GM23338 (cell line): Measurements from ENCODE around the gene CDCP1. TPM values are rescaled to one million over a fixed set of nuclear protein-coding genes. Genes with fewer than 3 reads are reported as not detected.

ENCODE experiments used
- ATAC-seq: fragments of 200-7000 bp; cut with Tn5 transposase; 3 replicates; pipeline ENCODE4 v1.9.1; 2020
- DNase-seq: peaks from one replicate; pipeline ENCODE4 v3.0.0-alpha.2; 2015; ENCODE audit warnings: low spot score
- H2AFZ ChIP-seq: fragments of 200-600 bp; sonication (generic); 2 replicates; pipeline ENCODE4 v1.8.0; 2016; ENCODE audit warnings: antibody characterized with exemption, mild to moderate bottlenecking, moderate library complexity
- H3F3A ChIP-seq: fragments of 200-600 bp; sonication (generic); replicated peaks from 2 replicates; pipeline ENCODE4 v1.8.0; 2017; ENCODE audit warnings: antibody characterized with exemption, mixed run types, low read depth
- H3K27ac ChIP-seq: fragments of 200-600 bp; sonication (generic); 2 replicates; pipeline ENCODE4 v1.6.1; 2016; ENCODE audit warnings: low read depth
- H3K27me3 ChIP-seq: fragments of 200-600 bp; sonication (generic); 2 replicates; pipeline ENCODE4 v1.8.0; 2016; ENCODE audit warnings: mild to moderate bottlenecking, mixed run types, moderate library complexity; ENCODE audit not compliant: insufficient read depth
- H3K36me3 ChIP-seq: fragments of 200-600 bp; sonication (generic); 2 replicates; pipeline ENCODE4 v1.8.0; 2016; ENCODE audit warnings: mild to moderate bottlenecking; ENCODE audit not compliant: insufficient read depth
- H3K4me1 ChIP-seq: fragments of 200-600 bp; sonication (generic); 2 replicates; pipeline ENCODE4 v1.8.0; 2016; ENCODE audit warnings: mild to moderate bottlenecking, moderate library complexity; ENCODE audit not compliant: insufficient read depth
- H3K4me2 ChIP-seq: fragments of 200-600 bp; sonication (generic); 2 replicates; pipeline ENCODE4 v1.7.1; 2017; ENCODE audit warnings: mixed run types
- H3K4me3 ChIP-seq: fragments of 200-600 bp; sonication (generic); 2 replicates; pipeline ENCODE4 v1.6.1; 2016; ENCODE audit warnings: mixed run types
- H3K79me2 ChIP-seq: fragments of 200-600 bp; sonication (generic); replicated peaks from 2 replicates; pipeline ENCODE4 v1.8.0; 2017; ENCODE audit warnings: mild to moderate bottlenecking; ENCODE audit not compliant: insufficient read depth
- H3K9me2 ChIP-seq: fragments of 200-600 bp; sonication (generic); 2 replicates; pipeline ENCODE4 v1.8.0; 2017; ENCODE audit not compliant: insufficient read depth
- H4K20me1 ChIP-seq: fragments of 200-600 bp; sonication (generic); replicated peaks from 2 replicates; pipeline ENCODE4 v1.8.0; 2017; ENCODE audit warnings: mild to moderate bottlenecking; ENCODE audit not compliant: insufficient read depth
- H3K27ac Mint-ChIP-seq: 2 replicates; pipeline ENCODE4 v1.8.0; 2020; ENCODE audit warnings: inconsistent platforms, mild to moderate bottlenecking, moderate library complexity, mixed read lengths
- H3K27me3 Mint-ChIP-seq: 3 replicates; pipeline ENCODE4 v1.8.0; 2022; ENCODE audit warnings: low read depth, mild to moderate bottlenecking, moderate library complexity, mixed read lengths, inconsistent platforms; ENCODE audit not compliant: insufficient read depth, poor library complexity
- H3K36me3 Mint-ChIP-seq: 3 replicates; pipeline ENCODE4 v1.8.0; 2021; ENCODE audit warnings: low read depth, mild to moderate bottlenecking, inconsistent platforms, moderate library complexity, mixed read lengths
- H3K4me1 Mint-ChIP-seq: 3 replicates; pipeline ENCODE4 v1.8.0; 2020; ENCODE audit warnings: mild to moderate bottlenecking, inconsistent platforms, mixed read lengths
- H3K4me3 Mint-ChIP-seq: 3 replicates; pipeline ENCODE4 v1.8.0; 2021; ENCODE audit warnings: moderate library complexity, mild to moderate bottlenecking, inconsistent platforms, mixed read lengths
- H3K9me3 Mint-ChIP-seq: 3 replicates; pipeline ENCODE4 v1.8.0; 2020; ENCODE audit warnings: moderate library complexity, mild to moderate bottlenecking, inconsistent platforms, mixed read lengths
- CREB1 ChIP-seq: fragments of 250-450 bp; sonication (Bioruptor Pico); IDR thresholded peaks from 2 replicates; pipeline ENCODE4 v1.5.0; 2020; ENCODE audit warnings: low read depth, mild to moderate bottlenecking, moderate library complexity
- CTCF ChIP-seq, 2 experiments: fragments of 200-600 bp in 1 of 2; sonication (generic) in 1 of 2; conservative IDR thresholded peaks; 2 replicates each; pipeline versions ENCODE4 v1.5.1 to v1.6.1; 2016 to 2017; ENCODE audit warnings: antibody characterized with exemption in 2 of 2, low read depth in 2 of 2, mild to moderate bottlenecking in 2 of 2, moderate library complexity in 1 of 2
- ETS1 ChIP-seq: IDR thresholded peaks from 2 replicates; pipeline ENCODE4 v1.6.1; 2016; ENCODE audit warnings: antibody characterized with exemption
- EZH2 ChIP-seq: fragments of 200-600 bp; sonication (generic); IDR thresholded peaks from one replicate; pipeline ENCODE4 v1.8.0; 2017; ENCODE audit warnings: antibody characterized with exemption, mild to moderate bottlenecking, low read depth; ENCODE audit not compliant: unreplicated experiment
- EZH2phosphoT487 ChIP-seq: fragments of 200-600 bp; sonication (generic); IDR thresholded peaks from one replicate; pipeline ENCODE4 v1.8.1; 2018; ENCODE audit warnings: antibody characterized with exemption; ENCODE audit not compliant: unreplicated experiment
- JUNB ChIP-seq: IDR thresholded peaks from one replicate; pipeline ENCODE4 v1.6.1; 2016; ENCODE audit warnings: antibody characterized with exemption; ENCODE audit not compliant: unreplicated experiment
- NANOG ChIP-seq: IDR thresholded peaks from 2 replicates; pipeline ENCODE4 v1.6.1; 2016; ENCODE audit warnings: antibody characterized with exemption, borderline replicate concordance
- POLR2AphosphoS5 ChIP-seq: IDR thresholded peaks from 2 replicates; pipeline ENCODE4 v1.6.1; 2016; ENCODE audit warnings: antibody characterized with exemption, low read depth
- STAT1 ChIP-seq: IDR thresholded peaks from one replicate; pipeline ENCODE4 v1.6.1; 2016; ENCODE audit warnings: antibody characterized with exemption; ENCODE audit not compliant: unreplicated experiment
- ZNF114 ChIP-seq: fragments of 250-450 bp; sonication (Bioruptor Pico); IDR thresholded peaks from 2 replicates; pipeline ENCODE4 v1.5.0; 2020; ENCODE audit warnings: mild to moderate bottlenecking, moderate library complexity
- ZNF331 ChIP-seq: fragments of 250-450 bp; sonication (Bioruptor Pico); IDR thresholded peaks from 2 replicates; pipeline ENCODE4 v1.5.0; 2020; ENCODE audit warnings: low read depth, mild to moderate bottlenecking, moderate library complexity
- ZNF462 ChIP-seq: fragments of 250-450 bp; sonication (Bioruptor Pico); IDR thresholded peaks from 2 replicates; pipeline ENCODE4 v1.5.0; 2020; ENCODE audit warnings: mild to moderate bottlenecking, moderate library complexity
- polyA plus RNA-seq: library from polyadenylated mRNA; unstranded; fragments of >200 nt; fragmentation: Nextera tagmentation; extraction: Ambion mirVana; gene quantifications from 2 replicates; pipeline ENCODE4 v1.2.1, GENCODE V29; 2016
- total RNA-seq: library from RNA; depleted of rRNA; stranded (reverse); fragments of >200 nt; shearing (Covaris generic); gene quantifications from 2 replicates; pipeline ENCODE4 v1.2.3, GENCODE V29; 2014
- TF ChIP-seq, protein P1 (sequence below): IDR thresholded peaks from one replicate; pipeline ENCODE4 v1.6.1; 2018; ENCODE audit warnings: antibody characterized with exemption; ENCODE audit not compliant: unreplicated experiment

CDCP1 gene
- total and polyA plus RNA-seq, 2 experiments from 2014 or later, result 7.7 to 20.1 TPM

- no peaks in the 10 kb centered on the region for H3F3A ChIP-seq
- H4K20me1 ChIP-seq, result no peaks in the 10 kb centered on the region; the same call in 1 of the 2 replicates
- Mint-ChIP-seq H3K36me3 (peaks cover 15% of the 10 kb centered on the region), H3K27me3 (no peaks in the 10 kb centered on the region), H3K4me1 (no peaks in the 10 kb centered on the region), H3K27ac (no peak overlapping the region), H3K4me3 (no peak overlapping the region), H3K9me3 (no peaks in the 10 kb centered on the region)
- no peak for TF ChIP-seq ZNF114
- no peak for TF ChIP-seq EZH2phosphoT487
- no peak for TF ChIP-seq CTCF (conservative IDR thresholded peaks at IDR 0.05; ENCODE audit: low read depth in 2 of 2)
- TF ChIP-seq NANOG, result no peak
- TF ChIP-seq CREB1 (CRISPR knock-in tag), result no peak
- TF ChIP-seq ETS1, result no peak
- no peak for TF ChIP-seq POLR2AphosphoS5
- no peak for TF ChIP-seq EZH2
- no peak for TF ChIP-seq JUNB
- no peak for TF ChIP-seq ZNF331
- TF ChIP-seq, protein P1, sequence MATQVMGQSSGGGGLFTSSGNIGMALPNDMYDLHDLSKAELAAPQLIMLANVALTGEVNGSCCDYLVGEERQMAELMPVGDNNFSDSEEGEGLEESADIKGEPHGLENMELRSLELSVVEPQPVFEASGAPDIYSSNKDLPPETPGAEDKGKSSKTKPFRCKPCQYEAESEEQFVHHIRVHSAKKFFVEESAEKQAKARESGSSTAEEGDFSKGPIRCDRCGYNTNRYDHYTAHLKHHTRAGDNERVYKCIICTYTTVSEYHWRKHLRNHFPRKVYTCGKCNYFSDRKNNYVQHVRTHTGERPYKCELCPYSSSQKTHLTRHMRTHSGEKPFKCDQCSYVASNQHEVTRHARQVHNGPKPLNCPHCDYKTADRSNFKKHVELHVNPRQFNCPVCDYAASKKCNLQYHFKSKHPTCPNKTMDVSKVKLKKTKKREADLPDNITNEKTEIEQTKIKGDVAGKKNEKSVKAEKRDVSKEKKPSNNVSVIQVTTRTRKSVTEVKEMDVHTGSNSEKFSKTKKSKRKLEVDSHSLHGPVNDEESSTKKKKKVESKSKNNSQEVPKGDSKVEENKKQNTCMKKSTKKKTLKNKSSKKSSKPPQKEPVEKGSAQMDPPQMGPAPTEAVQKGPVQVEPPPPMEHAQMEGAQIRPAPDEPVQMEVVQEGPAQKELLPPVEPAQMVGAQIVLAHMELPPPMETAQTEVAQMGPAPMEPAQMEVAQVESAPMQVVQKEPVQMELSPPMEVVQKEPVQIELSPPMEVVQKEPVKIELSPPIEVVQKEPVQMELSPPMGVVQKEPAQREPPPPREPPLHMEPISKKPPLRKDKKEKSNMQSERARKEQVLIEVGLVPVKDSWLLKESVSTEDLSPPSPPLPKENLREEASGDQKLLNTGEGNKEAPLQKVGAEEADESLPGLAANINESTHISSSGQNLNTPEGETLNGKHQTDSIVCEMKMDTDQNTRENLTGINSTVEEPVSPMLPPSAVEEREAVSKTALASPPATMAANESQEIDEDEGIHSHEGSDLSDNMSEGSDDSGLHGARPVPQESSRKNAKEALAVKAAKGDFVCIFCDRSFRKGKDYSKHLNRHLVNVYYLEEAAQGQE, result no peak
- no peak for TF ChIP-seq STAT1
- TF ChIP-seq ZNF462 (CRISPR knock-in tag), result no peak
- H3K36me3 ChIP-seq, result no peaks in the 10 kb centered on the region
- no peaks in the 10 kb centered on the region for H3K4me1 ChIP-seq
- no peak overlapping the region for H3K27ac ChIP-seq
- ATAC-seq (no peak), DNase-seq (no peak)
- no peak overlapping the region for H2AFZ ChIP-seq
- no peaks in the 10 kb centered on the region for H3K79me2 ChIP-seq
- no peak overlapping the region for H3K4me2 ChIP-seq
- no peak overlapping the region for H3K4me3 ChIP-seq
- no peaks in the 10 kb centered on the region for H3K27me3 ChIP-seq
- H3K9me2 ChIP-seq, result no peaks in the 10 kb centered on the region
These were observed 42.8 kb downstream of the CDCP1 start for GRCh38 chr3:45103334-45103733.
